ENCODE measurements around the gene LRFN5. TPM values are rescaled to one million over a fixed set of nuclear protein-coding genes. Genes with fewer than 3 reads are reported as not detected.

Gene LRFN5
- total and polyA plus RNA-seq, 2 of the 13 experiments (the other 11 are each of a cell fraction or from before 2014, with no cell fraction given) = not detected

DNA sequence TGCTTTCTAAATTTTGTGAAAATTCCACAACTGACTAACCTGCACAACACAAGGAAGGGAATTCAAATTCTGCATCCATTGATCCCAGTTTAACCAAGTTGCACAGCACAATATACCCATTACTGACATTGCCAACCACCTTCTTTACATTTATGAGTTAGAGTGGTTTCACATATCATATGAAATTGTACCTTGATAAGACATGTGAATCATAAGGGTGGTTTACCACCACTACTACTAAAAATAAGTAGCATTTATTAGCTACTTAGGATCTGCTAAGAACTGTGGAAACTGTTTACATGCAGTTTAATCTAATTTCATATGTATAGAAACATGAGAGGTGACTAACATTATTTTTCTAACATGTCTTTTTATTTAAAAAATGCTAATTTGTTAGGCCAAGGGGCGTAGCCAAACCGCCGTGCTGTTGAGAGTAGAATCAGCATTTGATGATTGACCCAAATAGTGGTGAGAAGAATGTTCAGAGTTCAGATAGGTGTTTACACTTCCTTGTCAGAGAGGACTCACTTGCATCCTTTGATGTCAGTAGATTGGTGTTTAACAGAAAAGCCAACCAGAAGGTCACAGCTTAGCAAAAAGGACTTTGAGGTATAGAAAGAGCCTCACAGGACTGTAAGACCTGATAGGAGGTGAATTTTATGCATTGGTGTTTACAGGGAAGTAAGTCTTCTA, 56.2 kb downstream of the LRFN5 start (continued):
- TF ChIP-seq, protein P1, sequence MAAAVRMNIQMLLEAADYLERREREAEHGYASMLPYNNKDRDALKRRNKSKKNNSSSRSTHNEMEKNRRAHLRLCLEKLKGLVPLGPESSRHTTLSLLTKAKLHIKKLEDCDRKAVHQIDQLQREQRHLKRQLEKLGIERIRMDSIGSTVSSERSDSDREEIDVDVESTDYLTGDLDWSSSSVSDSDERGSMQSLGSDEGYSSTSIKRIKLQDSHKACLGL (CRISPR knock-in tag; IDR thresholded peaks at IDR 0.05) = no peak
- TF ChIP-seq RXRB (CRISPR knock-in tag; IDR thresholded peaks at IDR 0.05; ENCODE audit: borderline replicate concordance) (peak; percentile 69; the same call in 1 of the 2 replicates), FOXK1 (CRISPR knock-in tag; IDR thresholded peaks at IDR 0.05; ENCODE audit: borderline replicate concordance, low read depth) (peak; percentile 68; the same call in 1 of the 2 replicates), KDM5B (CRISPR knock-in tag; IDR thresholded peaks at IDR 0.05; ENCODE audit: borderline replicate concordance) (no peak), NONO (IDR thresholded peaks at IDR 0.05) (no peak), NONO (CRISPR knock-in tag; conservative IDR thresholded peaks at IDR 0.05) (peak; percentile 35; the same call in 1 of the 2 replicates), STAT5B (CRISPR knock-in tag; IDR thresholded peaks at IDR 0.05) (no peak), TOPORS (CRISPR knock-in tag; IDR thresholded peaks at IDR 0.05) (no peak), DPF2 (CRISPR knock-in tag; IDR thresholded peaks at IDR 0.05; ENCODE audit: borderline replicate concordance, low read depth) (peak; percentile 70), ATF7-NPFF (CRISPR knock-in tag; IDR thresholded peaks at IDR 0.05; ENCODE audit: low read depth) (no peak)
- TF ChIP-seq, protein P2, sequence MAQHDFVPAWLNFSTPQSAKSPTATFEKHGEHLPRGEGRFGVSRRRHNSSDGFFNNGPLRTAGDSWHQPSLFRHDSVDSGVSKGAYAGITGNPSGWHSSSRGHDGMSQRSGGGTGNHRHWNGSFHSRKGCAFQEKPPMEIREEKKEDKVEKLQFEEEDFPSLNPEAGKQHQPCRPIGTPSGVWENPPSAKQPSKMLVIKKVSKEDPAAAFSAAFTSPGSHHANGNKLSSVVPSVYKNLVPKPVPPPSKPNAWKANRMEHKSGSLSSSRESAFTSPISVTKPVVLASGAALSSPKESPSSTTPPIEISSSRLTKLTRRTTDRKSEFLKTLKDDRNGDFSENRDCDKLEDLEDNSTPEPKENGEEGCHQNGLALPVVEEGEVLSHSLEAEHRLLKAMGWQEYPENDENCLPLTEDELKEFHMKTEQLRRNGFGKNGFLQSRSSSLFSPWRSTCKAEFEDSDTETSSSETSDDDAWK (CRISPR knock-in tag; IDR thresholded peaks at IDR 0.05) = no peak
- TF ChIP-seq, protein P3, sequence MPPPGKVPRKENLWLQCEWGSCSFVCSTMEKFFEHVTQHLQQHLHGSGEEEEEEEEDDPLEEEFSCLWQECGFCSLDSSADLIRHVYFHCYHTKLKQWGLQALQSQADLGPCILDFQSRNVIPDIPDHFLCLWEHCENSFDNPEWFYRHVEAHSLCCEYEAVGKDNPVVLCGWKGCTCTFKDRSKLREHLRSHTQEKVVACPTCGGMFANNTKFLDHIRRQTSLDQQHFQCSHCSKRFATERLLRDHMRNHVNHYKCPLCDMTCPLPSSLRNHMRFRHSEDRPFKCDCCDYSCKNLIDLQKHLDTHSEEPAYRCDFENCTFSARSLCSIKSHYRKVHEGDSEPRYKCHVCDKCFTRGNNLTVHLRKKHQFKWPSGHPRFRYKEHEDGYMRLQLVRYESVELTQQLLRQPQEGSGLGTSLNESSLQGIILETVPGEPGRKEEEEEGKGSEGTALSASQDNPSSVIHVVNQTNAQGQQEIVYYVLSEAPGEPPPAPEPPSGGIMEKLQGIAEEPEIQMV (CRISPR knock-in tag; IDR thresholded peaks at IDR 0.05; ENCODE audit: low read depth) = no peak
- TF ChIP-seq, protein P4, sequence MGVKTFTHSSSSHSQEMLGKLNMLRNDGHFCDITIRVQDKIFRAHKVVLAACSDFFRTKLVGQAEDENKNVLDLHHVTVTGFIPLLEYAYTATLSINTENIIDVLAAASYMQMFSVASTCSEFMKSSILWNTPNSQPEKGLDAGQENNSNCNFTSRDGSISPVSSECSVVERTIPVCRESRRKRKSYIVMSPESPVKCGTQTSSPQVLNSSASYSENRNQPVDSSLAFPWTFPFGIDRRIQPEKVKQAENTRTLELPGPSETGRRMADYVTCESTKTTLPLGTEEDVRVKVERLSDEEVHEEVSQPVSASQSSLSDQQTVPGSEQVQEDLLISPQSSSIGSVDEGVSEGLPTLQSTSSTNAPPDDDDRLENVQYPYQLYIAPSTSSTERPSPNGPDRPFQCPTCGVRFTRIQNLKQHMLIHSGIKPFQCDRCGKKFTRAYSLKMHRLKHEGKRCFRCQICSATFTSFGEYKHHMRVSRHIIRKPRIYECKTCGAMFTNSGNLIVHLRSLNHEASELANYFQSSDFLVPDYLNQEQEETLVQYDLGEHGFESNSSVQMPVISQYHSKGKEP (CRISPR knock-in tag; IDR thresholded peaks at IDR 0.05) = no peak
- TF ChIP-seq, protein P5, sequence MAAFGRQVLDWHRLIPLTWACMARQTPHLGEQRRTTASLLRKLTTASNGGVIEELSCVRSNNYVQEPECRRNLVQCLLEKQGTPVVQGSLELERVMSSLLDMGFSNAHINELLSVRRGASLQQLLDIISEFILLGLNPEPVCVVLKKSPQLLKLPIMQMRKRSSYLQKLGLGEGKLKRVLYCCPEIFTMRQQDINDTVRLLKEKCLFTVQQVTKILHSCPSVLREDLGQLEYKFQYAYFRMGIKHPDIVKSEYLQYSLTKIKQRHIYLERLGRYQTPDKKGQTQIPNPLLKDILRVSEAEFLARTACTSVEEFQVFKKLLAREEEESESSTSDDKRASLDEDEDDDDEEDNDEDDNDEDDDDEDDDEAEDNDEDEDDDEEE (CRISPR knock-in tag; IDR thresholded peaks at IDR 0.05) = no peak
- TF ChIP-seq, protein P6, sequence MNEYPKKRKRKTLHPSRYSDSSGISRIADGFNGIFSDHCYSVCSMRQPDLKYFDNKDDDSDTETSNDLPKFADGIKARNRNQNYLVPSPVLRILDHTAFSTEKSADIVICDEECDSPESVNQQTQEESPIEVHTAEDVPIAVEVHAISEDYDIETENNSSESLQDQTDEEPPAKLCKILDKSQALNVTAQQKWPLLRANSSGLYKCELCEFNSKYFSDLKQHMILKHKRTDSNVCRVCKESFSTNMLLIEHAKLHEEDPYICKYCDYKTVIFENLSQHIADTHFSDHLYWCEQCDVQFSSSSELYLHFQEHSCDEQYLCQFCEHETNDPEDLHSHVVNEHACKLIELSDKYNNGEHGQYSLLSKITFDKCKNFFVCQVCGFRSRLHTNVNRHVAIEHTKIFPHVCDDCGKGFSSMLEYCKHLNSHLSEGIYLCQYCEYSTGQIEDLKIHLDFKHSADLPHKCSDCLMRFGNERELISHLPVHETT (CRISPR knock-in tag; conservative IDR thresholded peaks at IDR 0.05) = no peak
- TF ChIP-seq, protein P7, sequence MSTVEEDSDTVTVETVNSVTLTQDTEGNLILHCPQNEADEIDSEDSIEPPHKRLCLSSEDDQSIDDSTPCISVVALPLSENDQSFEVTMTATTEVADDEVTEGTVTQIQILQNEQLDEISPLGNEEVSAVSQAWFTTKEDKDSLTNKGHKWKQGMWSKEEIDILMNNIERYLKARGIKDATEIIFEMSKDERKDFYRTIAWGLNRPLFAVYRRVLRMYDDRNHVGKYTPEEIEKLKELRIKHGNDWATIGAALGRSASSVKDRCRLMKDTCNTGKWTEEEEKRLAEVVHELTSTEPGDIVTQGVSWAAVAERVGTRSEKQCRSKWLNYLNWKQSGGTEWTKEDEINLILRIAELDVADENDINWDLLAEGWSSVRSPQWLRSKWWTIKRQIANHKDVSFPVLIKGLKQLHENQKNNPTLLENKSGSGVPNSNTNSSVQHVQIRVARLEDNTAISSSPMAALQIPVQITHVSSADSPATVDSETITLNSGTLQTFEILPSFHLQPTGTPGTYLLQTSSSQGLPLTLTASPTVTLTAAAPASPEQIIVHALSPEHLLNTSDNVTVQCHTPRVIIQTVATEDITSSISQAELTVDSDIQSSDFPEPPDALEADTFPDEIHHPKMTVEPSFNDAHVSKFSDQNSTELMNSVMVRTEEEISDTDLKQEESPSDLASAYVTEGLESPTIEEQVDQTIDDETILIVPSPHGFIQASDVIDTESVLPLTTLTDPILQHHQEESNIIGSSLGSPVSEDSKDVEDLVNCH (CRISPR knock-in tag; IDR thresholded peaks at IDR 0.05) = no peak

Data from HepG2 (cell line).